MCF 10A (cell line): ENCODE data around the gene RAP1GAP2. TPM values are rescaled to one million over a fixed set of nuclear protein-coding genes. Genes with fewer than 3 reads are reported as not detected.

Experiments
- BruUV-seq: library from RNA; stranded (reverse); fragments of 400-500 nt; replicated peaks from 2 replicates; lab custom pipeline; 2021; lab: Mats Ljungman, UMichigan
- CTCF ChIA-PET: fragments of 300-600 bp; sonication (Branson Sonifier 250); formaldehyde crosslinking; extraction: SDS; loops from one replicate; lab custom pipeline; 2021; ENCODE audit warnings: antibody characterized with exemption, inconsistent platforms; lab: Yijun Ruan, JAX
- POLR2A ChIA-PET: fragments of 300-600, 350-650 bp; sonication (Branson Sonifier 250); formaldehyde crosslinking; extraction: SDS; loops from one replicate; lab custom pipeline; 2020; ENCODE audit warnings: antibody characterized with exemption, inconsistent platforms; lab: Yijun Ruan, JAX
- DNase-seq: peaks from one replicate; pipeline ENCODE4 v3.0.0-alpha.2; 2018; ENCODE audit not compliant: unreplicated experiment
- H3K27ac Mint-ChIP-seq: one replicate; pipeline ENCODE4 v1.8.0; 2022; ENCODE audit warnings: mild to moderate bottlenecking, low read depth, mixed read lengths; ENCODE audit not compliant: unreplicated experiment
- H3K27me3 Mint-ChIP-seq: one replicate; pipeline ENCODE4 v1.8.0; 2022; ENCODE audit warnings: mixed read lengths; ENCODE audit not compliant: insufficient read depth, unreplicated experiment
- H3K36me3 Mint-ChIP-seq: one replicate; pipeline ENCODE4 v1.8.0; 2022; ENCODE audit warnings: mild to moderate bottlenecking, moderate library complexity, mixed read lengths; ENCODE audit not compliant: insufficient read depth, unreplicated experiment
- H3K4me1 Mint-ChIP-seq: one replicate; pipeline ENCODE4 v1.8.0; 2022; ENCODE audit warnings: mixed read lengths; ENCODE audit not compliant: insufficient read depth, unreplicated experiment
- H3K4me3 Mint-ChIP-seq: one replicate; pipeline ENCODE4 v1.8.0; 2022; ENCODE audit warnings: mild to moderate bottlenecking, moderate library complexity, mixed read lengths; ENCODE audit not compliant: unreplicated experiment
- H3K9me3 Mint-ChIP-seq: one replicate; pipeline ENCODE4 v1.8.0; 2022; ENCODE audit warnings: mixed read lengths; ENCODE audit not compliant: unreplicated experiment
- intact Hi-C: fragments of 100-400 bp; cut with micrococcal nuclease; formaldehyde crosslinking; loops from 2 replicates; pipeline ENCODE4 v1.14.1; 2022
- total RNA-seq: library from RNA; stranded (reverse); gene quantifications from 2 replicates; pipeline ENCODE4 v1.2.3, GENCODE V29; 2022
- TF ChIP-seq, protein P1 (sequence below): fragments of 200-600 bp; IDR thresholded peaks from one replicate; pipeline ENCODE4 v1.8.0; 2022; ENCODE audit warnings: antibody characterized with exemption, mild to moderate bottlenecking; ENCODE audit not compliant: unreplicated experiment

Gene RAP1GAP2
- total RNA-seq, 1 experiment from 2014 or later, result 40.2 TPM

DNA sequence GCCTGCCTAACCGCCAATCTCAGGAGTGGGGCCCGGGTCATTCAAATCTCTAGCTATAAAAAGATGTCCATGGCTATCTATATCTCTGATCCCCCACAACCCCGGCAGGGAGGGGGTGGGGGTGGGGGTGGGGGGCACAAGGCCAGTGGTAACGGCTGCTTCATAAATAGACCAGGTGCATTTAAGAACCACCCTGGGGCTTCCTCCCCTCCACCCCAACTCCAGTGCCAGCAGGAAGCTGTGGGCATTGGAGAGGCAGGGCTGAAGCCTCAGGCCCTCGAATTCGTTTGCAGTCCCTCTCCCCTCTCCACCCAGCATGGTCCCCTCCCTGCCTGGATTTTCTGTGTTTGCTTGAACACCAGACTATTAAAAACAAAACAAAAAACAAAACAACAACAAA is 56.0 kb downstream of the RAP1GAP2 start:
- ChIA-PET POLR2A (interaction anchor here (1.0 kb wide), 1 partner anchor 73 kb away, joined by 3 read pairs; no protein-coding TSS in a partner anchor), CTCF (interaction anchor here (1.8 to 9.5 kb wide), 3 partner anchors 78 to 163 kb away, joined by 4 to 101 read pairs (median 12); no protein-coding TSS in a partner anchor)
- intact Hi-C loops, result no loop called here
- BruUV-seq, result no TSS peak
- Mint-ChIP-seq H3K9me3 (no peaks in the 10 kb centered on the region), H3K27me3 (no peaks in the 10 kb centered on the region), H3K27ac (no peak overlapping the region), H3K4me3 (no peak overlapping the region), H3K4me1 (peaks cover 15% of the 10 kb centered on the region), H3K36me3 (no peaks in the 10 kb centered on the region)
- no peak for DNase-seq
- TF ChIP-seq, protein P1, sequence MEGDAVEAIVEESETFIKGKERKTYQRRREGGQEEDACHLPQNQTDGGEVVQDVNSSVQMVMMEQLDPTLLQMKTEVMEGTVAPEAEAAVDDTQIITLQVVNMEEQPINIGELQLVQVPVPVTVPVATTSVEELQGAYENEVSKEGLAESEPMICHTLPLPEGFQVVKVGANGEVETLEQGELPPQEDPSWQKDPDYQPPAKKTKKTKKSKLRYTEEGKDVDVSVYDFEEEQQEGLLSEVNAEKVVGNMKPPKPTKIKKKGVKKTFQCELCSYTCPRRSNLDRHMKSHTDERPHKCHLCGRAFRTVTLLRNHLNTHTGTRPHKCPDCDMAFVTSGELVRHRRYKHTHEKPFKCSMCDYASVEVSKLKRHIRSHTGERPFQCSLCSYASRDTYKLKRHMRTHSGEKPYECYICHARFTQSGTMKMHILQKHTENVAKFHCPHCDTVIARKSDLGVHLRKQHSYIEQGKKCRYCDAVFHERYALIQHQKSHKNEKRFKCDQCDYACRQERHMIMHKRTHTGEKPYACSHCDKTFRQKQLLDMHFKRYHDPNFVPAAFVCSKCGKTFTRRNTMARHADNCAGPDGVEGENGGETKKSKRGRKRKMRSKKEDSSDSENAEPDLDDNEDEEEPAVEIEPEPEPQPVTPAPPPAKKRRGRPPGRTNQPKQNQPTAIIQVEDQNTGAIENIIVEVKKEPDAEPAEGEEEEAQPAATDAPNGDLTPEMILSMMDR, result no peak

DNA sequence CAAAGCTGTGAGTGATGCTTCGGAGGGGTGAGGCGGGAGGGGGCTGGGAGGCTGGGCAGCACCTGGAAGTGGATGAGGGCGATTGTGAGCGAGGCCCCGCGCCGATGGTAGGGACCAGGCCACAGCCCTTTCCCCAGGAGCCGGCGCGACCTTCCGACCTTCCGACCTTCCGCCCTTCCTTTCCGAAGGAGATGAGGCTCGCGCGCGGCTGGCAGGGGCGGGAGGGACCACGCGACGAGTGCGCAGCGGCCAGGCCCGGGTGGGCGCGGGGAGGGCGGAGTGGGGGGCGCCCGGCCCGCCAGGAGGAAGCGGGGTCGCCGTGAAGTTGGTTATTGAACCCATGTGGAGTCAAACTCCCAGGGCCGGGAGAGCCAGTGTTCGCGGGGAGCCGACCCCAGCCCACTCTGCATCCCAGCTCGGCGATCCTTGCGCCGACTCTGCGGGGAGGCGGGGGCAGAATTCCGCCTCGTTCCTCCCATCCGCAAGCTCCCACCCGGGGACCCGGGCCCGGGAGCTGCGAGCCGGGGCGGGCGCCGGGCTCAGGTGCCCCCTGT is 56.6 kb downstream of the RAP1GAP2 start:
- Mint-ChIP-seq H3K27ac (no peak overlapping the region), H3K4me1 (peaks cover 15% of the 10 kb centered on the region), H3K27me3 (no peaks in the 10 kb centered on the region), H3K36me3 (no peaks in the 10 kb centered on the region), H3K4me3 (peak overlapping the region; percentile 78), H3K9me3 (no peaks in the 10 kb centered on the region)
- BruUV-seq, result no TSS peak
- TF ChIP-seq, protein P1, result no peak
- DNase-seq, result no peak
- ChIA-PET POLR2A (interaction anchor here (0.7 to 2.9 kb wide), 4 partner anchors 19 to 114 kb away, joined by 3 to 23 read pairs (median 4); no protein-coding TSS in a partner anchor), CTCF (interaction anchor here (0.5 to 9.5 kb wide), 5 partner anchors 25 to 162 kb away, joined by 3 to 101 read pairs (median 4); no protein-coding TSS in a partner anchor)
- intact Hi-C loops, result no loop called here

DNA sequence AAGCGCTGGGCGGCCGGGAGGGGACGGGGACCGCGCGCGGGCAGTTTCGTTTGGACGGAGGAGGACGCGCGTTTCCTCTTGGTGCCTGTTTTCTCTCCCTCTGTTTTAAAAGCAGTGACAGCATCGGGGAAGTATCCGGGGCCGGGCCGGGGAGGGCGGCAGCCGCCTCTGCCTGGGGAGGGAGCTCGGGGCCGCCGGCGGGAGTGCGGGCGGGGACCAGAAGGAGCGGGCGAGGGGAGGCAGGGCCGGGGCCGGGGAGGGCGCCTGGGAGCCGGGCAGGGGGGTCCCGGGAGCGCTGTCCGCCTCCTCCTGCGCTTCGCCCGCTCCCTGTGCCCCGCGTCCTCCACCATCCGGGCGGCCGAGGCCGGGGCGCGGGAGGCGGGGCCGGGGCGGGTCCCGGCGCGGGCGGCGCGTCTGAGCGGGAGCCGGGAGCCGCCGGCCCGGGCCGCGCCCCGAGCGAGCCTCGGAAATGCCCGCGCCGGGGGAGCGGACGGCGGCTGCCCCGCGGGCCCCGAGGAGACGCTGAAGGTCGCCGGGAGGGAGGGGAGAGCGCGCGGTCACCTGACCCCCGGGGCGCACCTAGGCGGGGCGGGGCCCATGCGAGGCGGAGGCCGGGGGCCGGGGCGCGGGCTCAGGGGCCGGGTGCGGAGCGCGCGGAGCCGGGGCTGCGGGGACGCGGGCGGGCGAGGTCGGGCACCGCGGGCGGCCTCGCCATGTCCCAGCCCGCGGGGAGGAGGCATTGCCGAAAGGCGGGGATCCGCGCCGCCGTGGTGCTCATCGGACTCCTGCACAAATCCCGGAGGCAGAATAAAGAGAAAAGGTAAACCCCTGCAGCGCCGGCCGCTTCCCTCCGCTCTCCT is 57.3 kb downstream of the RAP1GAP2 start:
- no TSS peak for BruUV-seq
- Mint-ChIP-seq H3K36me3 (no peaks in the 10 kb centered on the region), H3K4me1 (peaks cover 14% of the 10 kb centered on the region), H3K27ac (no peak overlapping the region), H3K4me3 (peak overlapping the region; percentile 78), H3K27me3 (no peaks in the 10 kb centered on the region), H3K9me3 (no peaks in the 10 kb centered on the region)
- intact Hi-C loops, result loop anchor here (1.0 to 2.0 kb wide), 2 partner anchors 39 to 73 kb away; no protein-coding TSS in a partner anchor
- ChIA-PET POLR2A (interaction anchor here (0.7 to 2.9 kb wide), 9 partner anchors 10 to 783 kb away, joined by 3 to 23 read pairs (median 6); partner anchors contain the start of genes CTNS and SHPK), CTCF (interaction anchor here (0.5 to 9.5 kb wide), 6 partner anchors 12 to 162 kb away, joined by 3 to 101 read pairs (median 4); no protein-coding TSS in a partner anchor)
- DNase-seq, result peak; percentile 15
- TF ChIP-seq, protein P1, result no peak
